HG03575 (cell line): ENCODE data around the gene DUSP6.

Source experiments
- ATAC-seq: cut with Tn5 transposase; IDR thresholded peaks from one replicate; pipeline ENCODE4 v1.9.1; 2021; ENCODE audit not compliant: unreplicated experiment, insufficient number of reproducible peaks, low FRiP score; ENCODE audit errors: extremely low read depth

The DUSP6 gene

DNA sequence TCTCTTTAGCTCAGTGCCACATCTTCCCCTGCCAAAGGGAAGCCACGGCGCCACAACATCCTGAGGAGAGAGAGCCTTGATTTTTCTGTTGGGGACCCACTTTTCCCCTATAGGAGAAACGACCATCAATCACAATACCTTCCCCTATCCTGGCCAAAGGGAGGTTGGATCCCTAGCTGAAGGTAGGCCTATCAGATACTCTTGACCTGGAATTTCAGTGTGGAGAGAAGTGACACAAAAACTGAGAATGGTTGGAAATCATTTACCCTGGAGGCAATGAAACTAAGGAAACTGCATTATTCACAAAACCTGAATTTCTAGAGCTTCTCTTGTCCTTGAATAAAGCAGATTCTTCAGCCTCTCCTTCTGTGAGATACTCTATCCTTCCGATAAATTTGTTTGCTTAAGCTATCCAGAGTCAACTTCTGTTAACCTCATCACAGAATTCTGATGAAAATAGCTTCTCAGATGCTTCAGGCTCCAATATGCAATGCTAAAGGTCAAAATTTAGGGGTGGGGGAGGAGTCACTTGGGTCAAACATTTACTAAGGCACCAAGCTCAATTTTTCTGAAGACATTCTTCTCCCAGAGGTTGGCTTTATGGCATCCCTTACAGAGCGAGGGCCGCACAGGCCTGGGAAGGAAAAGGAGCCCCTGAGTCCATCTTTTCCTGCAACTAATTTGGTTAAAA is 27.0 kb upstream of the DUSP6 start:
- ATAC-seq, result no peak

DNA sequence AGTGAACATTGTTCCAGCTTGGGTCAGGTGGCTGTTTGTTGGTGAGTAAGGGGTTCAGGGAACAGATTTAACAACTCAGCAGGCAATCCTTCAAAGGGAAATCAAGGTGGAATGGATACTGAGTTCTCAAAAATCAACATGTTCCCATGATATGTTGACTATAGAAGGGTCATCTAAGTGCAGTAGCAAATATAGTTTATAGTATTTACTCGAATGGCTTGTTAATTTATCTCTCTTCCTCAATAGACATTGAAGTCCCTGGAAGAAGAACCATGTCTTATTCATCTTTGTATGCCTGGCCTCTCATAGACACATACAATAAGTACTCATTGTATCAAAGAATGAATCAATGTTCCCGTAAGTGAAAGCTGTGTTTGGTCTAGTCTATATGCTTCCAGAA is 24.5 kb upstream of the DUSP6 start:
- ATAC-seq, result no peak

DNA sequence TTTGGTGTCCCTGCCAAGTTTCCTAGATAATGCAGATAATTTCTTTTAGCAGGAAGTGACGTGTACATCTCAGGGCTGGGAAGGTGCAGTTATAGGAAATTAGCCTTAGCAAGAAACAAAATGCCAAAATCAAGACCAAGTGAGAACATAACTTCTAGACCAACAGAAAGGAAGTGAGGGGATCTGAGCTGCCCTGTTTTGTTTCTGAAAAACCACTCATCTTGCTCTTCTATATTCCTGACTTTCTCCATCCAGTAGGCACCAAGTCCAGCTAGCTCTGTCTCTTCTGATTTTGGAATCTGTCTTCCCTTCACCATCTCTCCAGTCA is 23.9 kb upstream of the DUSP6 start:
- no peak for ATAC-seq

DNA sequence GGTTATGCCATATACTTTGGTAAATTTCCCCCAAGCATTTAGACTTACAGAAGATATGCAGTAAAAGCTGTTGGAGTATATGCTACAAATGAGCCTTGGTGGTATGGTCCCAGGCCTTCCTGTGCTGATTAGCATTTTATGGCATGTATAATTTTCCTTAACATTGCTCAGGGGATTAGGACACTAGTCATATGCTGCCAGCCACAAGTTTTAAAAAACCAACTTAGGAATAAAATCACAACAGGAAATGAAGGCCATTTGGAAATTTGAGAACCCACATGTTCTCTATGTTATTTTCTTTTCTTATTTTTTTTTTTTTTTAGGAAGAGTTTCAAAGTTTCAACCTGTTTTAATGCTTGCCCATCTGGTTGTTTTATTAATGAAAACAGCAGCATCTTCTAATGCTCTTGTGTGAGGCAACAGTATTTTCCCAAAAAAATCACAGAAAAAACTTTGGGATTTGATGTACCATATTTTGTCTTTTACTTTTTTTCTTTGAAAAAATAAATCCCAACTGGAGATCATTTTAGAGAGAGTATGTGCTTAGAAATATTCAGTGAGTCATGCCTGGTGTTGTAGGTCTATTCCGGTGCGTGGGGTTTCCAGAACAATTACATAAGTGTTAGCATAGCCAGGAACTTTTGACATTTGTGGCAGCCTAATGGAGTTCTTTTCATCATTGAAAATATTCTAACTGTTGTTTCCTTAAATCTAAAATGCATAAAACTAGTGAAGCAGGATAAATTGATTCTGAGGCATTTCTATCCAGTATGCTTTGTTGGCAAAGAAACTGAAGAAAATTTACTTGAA is 21.7 kb upstream of the DUSP6 start:
- no peak for ATAC-seq

DNA sequence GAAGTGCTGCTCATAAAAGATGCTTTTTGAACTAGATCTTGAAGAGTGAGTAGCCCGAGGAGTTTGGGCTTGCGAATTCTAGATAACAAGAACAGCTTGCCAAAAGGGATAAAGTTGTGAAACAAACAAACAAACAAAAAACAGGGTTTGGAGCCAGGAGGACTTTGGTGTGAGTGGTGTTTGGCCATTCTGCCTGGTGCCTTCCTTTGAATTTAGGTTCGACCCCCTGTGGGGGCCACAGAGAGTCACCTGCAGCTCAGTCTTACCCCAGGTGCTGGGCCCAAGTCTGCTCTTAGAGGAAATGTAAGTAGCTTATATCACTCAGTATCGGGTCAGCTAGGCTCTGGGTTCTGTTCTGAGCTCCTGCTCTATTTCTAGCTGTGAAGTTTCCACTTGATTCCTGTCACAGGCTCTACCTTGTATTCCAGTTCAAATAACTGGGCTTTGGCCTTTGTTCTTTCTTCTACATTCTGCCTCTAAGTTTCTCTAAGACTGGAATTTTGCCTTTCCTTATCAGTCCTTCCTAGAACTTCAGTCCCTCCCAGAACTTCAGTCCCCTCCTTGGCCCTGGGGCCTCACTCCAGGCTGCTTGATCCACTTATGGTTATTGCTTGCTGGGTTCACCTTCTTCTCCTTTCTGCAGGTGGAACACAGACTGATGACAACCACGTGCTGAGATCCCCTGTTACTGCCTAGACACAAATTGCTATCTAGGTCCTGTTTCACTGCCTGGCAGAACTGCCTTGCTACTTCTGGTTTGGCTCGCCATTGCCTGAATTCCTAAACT is 20.5 kb upstream of the DUSP6 start:
- ATAC-seq, result no peak

DNA sequence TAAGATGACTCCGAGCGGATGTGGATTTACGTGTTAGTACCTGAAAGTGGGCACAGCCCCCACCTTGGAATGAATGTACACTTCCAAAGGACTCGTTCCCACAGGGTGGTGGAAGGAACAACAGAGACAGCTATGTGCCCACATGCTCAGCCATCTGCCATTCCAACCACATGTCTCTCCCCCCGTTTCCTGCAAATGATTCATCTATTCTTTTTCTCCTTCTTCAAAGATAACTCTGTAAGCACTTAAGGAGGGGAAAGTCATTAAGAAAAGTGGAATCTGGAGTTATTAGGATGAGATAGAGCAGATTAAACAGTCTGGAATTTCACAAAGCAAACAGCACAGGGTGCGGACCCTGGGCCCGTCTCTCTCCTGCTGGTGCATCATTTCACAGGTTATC is 18.5 kb upstream of the DUSP6 start:
- ATAC-seq, result no peak

DNA sequence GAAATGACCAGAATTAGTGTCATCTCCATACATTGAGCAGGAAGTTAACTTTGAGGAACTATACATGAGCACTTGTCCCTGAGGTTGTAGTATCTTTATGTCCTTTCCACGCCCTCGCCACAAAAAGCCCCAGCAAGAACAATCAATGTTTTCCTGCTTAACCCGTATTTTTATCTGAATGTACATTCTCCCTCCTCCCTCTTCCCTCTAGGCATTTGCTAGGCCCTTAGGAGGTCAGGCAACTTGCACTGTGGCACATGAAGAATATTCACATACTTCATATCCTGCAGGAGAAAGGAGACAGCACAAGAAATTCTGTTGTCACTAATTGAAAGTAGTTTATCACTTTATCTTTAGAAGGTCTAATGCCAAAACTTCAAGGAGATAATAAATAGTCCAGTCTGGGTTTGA is 18.1 kb upstream of the DUSP6 start:
- ATAC-seq, result no peak

DNA sequence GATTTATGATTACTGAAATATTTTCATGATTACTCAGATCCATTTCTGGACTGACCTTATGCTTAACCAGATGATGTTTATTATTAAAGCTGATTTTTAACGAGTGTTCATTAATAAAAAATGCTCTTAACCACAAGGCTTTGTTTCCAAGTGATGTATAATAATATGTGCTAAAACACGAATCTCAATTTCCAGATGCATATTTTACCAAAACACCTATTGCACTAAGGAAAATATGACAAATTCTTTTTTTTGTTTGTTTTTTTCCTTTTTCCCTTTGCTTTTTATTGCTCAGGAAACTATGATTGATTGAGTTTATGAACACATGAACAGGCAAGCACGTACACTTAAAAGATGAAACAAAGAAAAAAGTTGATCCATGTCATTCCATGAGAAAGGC is 16.9 kb upstream of the DUSP6 start:
- ATAC-seq, result no peak

DNA sequence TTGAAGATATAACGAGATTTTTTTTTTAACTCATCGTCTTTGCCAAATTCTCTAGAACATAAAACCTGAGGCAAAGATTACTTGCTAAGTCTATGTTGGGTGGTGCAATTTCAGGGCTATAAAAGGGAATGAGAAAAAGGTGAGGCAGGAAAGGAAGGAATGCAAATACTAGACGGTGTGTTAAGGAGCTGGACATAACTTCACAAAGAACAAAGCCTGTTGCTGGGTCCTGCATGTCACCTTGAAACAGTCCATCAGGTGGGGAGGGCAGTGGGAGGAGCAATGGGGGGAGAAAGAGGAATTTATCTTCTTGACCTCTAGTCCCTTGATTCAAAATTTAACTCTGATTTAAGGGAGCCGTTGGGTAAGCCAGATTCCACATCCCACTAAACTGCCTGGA is 16.1 kb upstream of the DUSP6 start:
- ATAC-seq, result no peak

DNA sequence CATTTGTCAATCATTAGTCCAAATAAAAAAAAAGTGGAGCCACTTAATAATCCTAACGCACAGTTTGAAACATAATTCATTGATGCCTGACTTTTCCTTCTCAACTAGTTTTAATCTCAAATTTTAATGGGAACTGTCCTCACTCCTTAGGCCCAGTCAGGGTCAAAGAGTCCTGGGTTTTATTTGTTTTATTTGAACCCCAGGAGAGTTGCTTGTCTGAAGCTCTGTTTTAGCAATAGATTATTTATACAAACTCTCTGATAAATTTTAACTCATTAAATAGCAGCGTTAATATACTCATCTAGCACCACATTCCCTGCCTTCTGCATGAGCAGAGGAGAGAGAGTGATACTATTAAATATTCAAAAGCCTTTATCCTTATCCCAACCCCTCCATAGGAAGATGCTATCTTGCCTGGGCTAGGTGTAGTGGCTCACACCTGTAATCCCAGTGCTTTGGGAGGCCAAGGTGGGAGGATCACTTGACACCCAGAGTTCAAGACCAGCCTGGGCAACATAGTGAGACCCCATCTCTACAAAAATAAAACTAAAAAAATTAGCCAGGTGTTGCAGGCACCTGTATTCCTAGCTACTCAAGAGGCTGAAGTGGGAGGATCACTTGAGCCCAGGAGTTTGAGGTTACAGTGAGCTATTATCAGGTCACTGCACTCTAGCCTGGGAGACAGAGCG is 14.5 kb upstream of the DUSP6 start:
- ATAC-seq, result no peak

DNA sequence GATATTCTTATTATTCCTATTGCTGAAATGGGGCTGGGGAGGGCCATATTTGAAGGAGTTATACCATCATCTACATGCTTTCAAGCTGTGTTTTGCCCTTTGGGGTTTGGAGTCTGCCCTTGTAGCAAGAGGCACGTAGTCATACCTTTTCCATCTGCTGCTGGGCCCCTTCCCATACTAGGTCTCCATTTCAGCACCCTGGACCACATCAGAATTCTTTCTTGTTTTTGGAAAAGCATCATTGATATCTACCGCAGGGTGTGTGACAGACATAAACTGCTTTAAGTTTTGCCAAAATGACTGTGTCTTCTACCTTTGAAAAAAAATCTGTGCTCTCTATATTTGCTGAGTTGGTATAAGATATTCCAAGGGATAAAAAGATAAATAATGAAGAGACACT is 12.3 kb upstream of the DUSP6 start:
- no peak for ATAC-seq

DNA sequence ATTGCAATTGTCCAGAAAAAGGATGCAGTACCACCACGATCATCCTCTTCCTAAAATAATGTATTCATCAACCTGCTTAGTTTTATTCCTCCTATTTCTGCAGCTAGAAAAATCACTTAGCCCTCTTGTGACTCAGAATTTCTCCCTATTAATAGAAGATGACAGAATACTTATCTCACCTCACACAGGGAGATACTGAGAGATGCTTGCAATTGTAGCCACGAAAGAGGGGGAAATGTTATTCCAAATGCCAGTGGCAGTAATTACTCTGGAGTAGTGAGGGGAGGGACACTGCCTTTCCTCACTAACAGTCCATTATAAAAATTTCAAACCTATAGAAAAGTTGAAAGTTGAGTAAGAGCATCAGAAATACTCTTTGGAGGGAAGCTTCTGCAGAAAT is 11.8 kb upstream of the DUSP6 start:
- ATAC-seq, result no peak

DNA sequence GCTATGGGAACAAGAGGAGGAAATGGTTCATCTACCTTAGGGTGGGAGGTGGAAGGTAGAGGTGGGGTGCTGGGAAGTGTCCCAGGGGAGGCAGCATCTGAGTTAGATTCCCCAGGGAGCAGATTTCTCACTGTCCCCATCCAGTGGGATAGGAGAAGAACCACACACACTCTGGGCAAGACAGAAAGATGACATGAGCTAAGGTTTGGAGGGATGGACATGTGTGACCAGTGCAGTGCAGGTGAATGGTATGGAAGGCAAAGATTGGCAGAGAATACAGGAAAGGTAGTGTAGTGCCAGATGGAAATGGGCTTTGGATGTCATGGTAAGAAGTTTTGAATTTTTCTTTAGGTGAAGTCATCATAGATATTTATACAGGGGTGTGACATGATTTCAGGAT is 11.3 kb upstream of the DUSP6 start:
- no peak for ATAC-seq

DNA sequence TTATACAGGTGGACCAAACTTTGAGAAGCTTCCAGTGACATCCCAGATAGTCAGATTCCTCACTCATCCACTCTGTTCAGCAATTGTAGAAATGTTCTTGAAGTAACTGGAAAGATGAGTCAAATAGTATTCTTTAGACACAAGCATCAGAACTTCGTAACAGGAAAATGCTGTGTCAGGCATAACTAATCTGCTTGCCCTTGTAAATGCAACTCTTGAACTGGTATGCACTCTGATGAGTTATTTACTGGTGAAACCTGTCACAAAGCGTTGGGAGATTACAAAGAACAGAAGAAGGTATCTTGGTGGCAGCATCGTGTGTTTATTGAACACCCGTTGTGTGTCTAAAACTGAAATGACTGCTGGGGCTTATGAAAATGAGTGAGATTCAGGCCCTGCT is 10.8 kb upstream of the DUSP6 start:
- ATAC-seq, result no peak

DNA sequence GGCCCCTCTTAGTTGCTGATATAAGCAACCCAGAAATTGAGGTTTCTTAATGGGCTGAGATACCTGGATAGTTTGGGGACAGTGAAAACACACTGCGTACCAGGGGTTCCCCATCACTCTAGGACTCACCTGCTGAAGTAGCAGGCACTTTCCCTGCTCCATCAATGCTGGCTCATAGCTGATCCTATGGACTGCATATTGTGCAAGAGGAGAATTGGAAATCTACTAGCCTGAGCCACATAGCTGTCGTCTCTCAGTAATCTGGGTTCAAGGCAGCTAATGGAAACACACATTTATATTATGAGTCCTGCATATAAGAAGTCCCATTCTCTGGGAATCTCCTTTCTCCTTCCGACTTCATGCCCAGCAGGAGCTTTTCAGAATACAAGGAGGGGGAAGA is 7.3 kb upstream of the DUSP6 start:
- no peak for ATAC-seq

DNA sequence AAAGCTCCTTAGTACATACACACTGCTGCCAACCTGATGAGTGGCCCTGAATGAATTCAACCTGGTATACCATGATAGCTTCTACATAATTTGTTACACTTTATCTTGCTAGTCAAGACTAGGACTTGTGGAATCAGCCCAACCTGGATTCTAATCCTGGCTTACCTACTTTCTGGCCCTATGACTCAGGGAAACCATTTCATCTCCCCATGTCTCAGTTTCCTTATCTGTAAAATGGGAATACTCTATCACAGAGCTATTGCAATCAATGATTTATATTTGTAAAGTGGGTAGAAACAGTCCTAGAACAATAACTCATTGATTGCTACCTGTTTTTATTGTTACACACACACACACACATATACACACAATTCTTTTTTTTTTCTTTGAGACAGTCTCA is 6.5 kb upstream of the DUSP6 start:
- ATAC-seq, result no peak

DNA sequence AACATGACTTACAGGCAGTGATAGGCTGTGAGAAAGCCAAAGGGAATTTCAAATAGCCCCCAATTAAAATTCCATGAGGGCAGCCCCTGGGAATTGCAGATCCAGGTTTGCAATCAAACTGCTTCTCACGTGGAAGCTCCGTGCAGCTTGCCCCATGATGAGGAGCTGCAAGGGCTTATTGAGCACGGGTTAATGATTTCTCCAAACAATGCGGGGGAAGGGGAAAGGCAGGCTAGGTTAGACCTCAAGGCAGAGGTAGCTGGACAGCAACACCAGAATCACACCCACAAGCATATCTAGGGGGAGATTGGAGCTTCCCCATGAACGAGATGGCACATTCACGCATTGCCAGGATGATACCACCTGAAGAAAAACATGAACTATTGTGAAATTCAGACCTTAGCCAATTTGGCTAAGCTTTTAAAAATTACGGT is 5.0 kb upstream of the DUSP6 start:
- ATAC-seq, result no peak

DNA sequence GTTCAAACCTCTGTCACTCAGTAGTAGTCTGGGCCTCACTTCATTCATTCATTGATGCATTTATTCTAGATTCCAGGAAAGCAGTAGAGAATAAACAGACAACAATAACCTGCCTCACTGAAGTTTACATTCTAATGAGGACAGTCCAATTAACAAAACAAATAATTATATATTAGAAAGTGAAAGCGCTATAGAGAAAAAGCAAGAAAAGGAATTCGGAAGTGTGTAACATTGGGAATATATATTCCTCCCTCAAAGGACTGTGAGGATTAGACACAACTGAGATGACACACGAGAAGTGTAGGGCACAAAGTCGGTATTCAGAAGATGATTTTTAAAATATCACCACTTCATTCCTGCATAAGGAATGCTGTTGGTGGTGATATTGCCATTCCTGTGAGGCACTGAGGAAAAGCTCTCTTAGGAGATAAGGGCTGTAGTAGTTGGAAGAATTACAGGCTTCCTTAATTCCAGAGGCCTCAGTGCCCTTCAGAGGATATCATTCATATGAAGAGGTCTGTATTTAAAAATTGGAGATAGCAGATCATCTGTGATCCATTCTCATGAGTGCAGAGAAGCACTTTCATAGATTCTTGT is 3.9 kb upstream of the DUSP6 start:
- no peak for ATAC-seq
